HG02759 (cell line): ENCODE results near the gene PALM.
"Not testable (repeated sequence)": the region's sequence is repeated elsewhere in the genome, so short reads cannot be mapped to it uniquely, and the experiment has no call there.

Experiments
- ATAC-seq: cut with Tn5 transposase; IDR thresholded peaks from one replicate; pipeline ENCODE4 v1.9.1; 2021; ENCODE audit warnings: mild to moderate bottlenecking, moderate library complexity; ENCODE audit not compliant: unreplicated experiment

Gene PALM

GRCh38 chr19:729965-730668, 21.4 kb downstream of the PALM start:
- no peak for ATAC-seq

- ATAC-seq: no peak
Measured at GRCh38 chr19:731000-731399, 22.3 kb downstream of the PALM start.

DNA sequence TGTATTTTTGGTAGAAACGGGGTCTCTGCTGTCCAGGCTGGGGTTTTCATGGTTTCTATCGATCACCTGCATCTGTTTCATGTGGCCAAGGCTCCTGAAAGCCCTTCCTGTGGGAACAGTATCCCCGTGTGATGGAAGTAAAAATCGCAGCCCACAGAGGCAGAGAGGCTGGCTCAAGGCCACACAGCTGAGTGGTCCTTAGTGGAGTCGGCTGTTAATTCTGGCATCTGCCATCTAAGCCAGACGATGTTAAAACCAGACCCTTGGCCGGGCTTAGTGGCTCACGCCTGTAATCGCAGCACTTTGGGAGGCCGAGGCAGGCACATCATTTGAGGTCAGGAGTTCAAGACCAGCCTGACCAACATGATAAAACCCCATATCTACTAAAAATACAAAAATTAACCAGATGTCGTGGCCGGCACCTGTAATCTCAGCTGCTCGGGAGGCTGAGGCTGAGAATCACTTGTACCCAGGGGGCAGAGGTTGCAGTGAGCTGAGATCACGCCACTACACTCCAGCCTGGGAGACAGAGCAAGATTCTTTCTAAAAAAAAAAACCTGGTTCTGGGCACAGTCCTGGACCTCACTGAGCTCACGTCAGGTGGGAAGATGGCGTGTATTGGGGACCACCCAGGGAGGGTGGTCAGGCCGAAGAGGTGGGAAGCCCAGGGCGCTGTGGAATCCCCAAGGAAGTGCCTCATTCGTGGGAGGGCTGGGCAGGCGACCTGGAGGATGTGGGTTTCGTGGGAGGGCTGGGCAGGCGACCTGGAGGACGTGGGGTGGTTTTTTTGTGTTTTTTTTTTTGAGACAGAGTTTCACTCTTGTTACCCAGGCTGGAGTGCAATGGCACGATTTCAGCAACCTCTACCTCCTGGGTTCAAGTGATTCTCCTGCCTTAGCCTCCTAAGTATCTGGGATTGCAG, 23.7 kb downstream of the PALM start:
- ATAC-seq: no peak

DNA sequence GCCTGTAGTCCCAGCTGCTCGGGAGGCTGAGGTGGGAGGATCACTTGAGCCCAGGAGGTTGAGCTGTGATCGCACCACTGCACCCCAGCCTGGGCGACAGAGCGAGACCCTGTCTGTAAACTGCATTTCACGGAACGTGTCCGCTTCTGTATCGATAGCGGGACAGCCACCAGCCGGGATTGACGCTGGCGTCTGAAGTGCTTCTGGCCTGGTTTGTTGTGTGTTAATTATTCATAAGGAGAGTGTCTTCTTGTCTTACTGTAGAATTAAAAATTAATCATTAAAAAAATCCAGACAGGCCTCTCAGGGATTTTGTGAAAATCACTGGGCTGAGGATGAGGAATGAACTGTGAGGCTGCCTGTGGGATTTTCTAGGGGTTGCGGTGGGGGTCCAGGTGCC, 26.0 kb downstream of the PALM start:
- ATAC-seq: no peak

DNA sequence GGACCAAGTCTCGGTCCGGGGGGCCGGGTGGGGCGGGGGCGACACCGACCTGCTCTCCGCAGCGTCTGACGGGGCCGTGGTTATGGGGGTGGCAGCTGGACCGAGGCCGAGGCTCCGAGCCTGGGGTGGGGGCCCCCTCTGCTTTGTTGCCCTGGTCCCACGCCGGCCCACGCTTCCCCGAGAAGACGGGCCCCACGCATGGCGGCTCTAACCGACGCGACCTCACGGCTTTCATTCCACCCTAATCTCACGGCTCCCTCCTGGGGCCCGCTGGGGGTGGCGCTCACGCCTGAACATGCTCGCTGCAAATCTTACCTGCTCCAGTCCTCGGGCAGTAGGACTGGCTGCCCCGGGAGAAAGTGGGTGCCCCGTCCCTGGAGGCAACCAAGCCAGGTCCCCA, 27.4 kb downstream of the PALM start:
- no peak for ATAC-seq

- no peak for ATAC-seq
Measured at GRCh38 chr19:737591-738093, 28.9 kb downstream of the PALM start.

DNA sequence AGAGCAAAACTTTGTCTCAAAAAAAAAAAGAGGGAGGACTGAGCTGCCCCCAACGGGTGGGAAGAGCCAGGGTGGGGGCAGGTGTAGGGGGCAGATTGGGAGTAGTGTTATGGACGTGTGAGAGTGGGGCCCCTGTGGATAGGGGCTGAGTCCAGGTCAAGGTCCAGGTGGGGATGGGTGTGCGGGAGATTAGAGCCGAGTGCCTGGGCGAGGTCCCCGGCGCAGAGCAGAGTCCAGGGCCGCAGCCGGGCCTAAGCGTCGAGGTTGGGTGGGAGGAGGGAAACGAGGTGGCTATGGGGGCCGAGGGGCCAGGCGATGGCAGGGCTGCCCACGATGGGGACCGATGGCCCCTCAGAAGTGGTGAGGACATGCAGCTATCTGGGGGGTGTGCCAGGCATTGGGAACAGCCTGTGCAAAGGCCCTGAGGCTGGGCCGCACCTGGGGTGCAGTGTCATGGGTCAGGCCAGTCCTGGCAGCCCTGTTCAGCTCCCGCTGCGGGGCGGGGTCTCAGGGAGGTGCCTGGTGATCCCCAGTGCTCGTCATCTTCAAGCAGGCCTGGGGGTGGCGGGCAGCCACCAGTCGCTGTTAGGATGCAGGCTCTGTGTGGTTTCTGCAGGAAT, 29.9 kb downstream of the PALM start:
- ATAC-seq: no peak

GRCh38 chr19:739998-740715, 31.4 kb downstream of the PALM start:
- no peak for ATAC-seq

DNA sequence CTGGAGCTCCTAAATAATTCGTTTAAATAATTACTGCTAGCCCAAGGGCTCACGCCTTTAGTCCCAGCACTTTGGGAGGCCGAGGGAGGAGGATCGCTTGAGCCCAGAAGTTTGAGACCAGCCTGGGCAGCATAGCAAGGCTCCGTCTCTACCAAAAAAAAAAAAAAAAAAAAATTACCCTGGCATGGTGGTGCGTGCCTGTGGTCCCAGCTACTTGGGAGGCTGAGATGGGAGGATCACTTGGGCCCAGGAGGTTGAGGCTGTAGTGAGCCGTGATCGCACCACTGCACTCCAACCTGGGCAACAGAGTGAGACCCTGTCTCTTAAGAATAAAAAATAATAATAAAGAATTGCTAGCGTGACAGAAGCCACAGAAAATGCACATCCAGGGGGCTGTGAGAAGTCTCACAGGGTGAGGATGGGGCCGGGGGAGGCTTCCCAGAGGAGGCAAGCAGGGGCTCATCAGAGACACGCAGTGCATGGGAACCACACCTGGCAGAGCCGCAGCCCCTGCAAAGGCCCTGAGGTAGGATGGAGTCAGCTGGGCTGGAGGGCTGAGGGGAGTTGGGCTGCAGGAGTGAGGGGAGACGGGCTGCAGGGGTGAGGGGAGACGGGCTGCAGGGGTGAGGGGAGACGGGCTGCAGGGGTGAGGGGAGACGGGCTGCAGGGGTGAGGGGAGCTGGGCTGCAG, 32.2 kb downstream of the PALM start:
- ATAC-seq: not testable (repeated sequence)

DNA sequence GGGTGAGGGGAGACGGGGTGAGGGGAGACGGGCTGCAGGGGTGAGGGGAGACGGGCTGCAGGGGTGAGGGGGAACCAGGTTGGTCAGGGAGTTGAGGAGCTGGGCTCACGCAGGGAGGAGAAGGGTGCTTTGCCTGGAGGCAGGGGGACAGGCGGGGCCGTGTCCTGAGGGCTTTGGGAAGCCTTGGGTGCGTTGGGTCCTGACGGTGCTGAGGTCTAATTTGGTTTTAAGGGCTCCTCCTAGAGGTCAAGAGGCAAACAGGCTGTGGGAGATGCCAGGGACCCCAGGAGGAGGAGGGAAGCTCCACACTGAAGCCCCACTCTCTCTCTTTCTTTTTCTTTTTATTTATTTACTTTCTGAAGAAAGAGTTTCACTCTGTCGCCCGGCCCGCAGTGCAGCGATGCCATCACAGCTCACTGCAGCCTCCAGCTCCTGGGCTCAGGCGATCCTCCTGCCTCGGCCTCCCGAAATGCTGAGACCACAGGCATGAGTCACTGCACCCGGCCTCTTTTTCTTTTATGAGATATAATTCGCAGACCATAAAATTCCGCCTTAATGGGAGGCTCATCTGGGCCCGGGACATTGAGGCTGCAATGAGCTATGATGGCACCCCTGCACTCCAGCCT, 32.9 kb downstream of the PALM start:
- no peak for ATAC-seq

DNA sequence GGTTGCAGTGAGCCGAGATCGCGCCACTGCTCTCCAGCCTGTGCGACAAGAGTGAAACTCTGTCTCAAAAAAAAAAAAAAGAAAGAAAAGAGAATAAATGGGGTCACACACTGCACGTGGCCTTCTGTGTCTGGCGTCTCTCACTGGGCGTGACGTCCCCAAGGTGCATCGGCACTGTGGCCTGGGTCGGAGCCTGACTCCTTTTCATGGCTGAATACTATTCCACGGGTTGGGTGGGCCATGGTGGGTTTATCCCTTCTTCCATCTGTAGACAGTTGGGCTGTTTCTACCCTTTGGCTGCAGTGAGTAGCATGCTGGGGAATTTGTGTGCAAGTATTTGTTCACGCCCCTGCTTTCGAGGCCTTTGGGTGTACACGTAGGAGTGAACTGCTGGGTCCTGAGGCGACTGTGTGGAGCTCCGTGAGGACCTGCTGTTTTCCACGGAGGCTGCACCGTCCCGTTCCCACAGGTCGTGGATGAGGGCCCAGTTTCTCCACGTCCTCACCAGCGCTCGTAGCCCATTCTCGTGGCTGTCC, 33.9 kb downstream of the PALM start:
- no peak for ATAC-seq

DNA sequence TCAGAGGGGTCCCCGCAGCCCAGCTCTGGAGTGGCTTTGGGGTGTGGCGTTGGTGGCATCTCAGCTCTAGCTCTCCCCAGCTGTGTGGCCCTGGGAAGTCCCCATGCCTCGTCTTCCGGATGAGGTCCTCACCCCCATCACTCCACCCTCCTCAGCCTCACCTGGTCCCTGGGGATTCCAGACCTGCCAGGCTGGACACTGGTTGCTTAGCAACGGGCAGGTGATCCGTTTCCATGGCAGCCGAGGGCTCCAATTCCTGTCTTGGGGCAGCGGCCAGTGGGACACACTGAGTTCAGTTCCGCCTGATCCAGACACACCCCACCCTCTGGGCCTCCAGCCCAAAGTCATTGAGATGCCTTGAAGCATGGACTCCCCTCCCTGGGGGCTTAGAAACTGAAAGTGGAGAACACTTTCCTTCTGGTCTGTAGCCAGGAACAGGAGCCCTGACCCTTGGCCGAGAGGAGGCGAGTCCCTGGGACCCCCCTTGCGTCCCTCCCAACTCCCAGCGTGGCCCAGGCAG, 34.5 kb downstream of the PALM start:
- ATAC-seq: no peak

GRCh38 chr19:745138-745537, 36.4 kb downstream of the PALM start:
- not testable (repeated sequence) for ATAC-seq

- ATAC-seq: no peak
Measured at GRCh38 chr19:746208-746819, 37.6 kb downstream of the PALM start.

- ATAC-seq: no peak
Measured at GRCh38 chr19:746956-747355, 38.2 kb downstream of the PALM start.

- ATAC-seq: no peak
Measured at GRCh38 chr19:747432-748273, 38.9 kb downstream of the PALM start.

DNA sequence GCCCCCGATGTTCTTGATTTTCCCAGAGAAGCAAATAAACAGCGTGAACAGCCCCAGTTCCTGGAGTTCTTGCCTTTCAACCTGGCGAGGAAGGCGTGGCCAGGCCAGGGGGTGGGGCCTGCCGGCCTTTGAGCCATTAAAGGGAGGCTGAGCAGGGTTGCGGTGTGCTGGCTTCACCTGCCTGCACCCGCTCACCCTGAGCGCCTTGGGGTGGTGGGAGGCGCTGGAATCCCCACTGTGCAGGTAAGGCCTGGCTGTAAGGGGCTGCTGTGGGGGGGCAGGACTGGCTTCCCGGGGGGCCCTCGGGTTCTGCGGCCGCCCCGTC, 39.5 kb downstream of the PALM start:
- no peak for ATAC-seq

GRCh38 chr19:749811-750210, 41.1 kb downstream of the PALM start:
- no peak for ATAC-seq
